Astrocyte (in vitro differentiated cells and primary cell): ENCODE measurements around the gene RPS4Y1. TPM values are rescaled to one million over a fixed set of nuclear protein-coding genes. Genes with fewer than 3 reads are reported as not detected.

Experiments used
- DNase-seq: peaks from one replicate; pipeline ENCODE4 v3.0.0-alpha.2; 2010; ENCODE audit warnings: low read depth
- FAIRE-seq: peaks from 2 replicates; lab custom pipeline; 2011; peaks lifted over from hg19 to GRCh38; lab: Jason Lieb, UNC
- H2AFZ ChIP-seq: 2 replicates; pipeline ENCODE4 v1.6.0; 2012; ENCODE audit warnings: low read depth, low read length, inconsistent platforms
- H3K27ac ChIP-seq: 2 replicates; pipeline ENCODE4 v1.5.1; 2011; ENCODE audit warnings: low read depth, low read length, inconsistent platforms
- H3K27me3 ChIP-seq: 2 replicates; pipeline ENCODE4 v1.6.0; 2011; ENCODE audit warnings: low read length, inconsistent platforms; ENCODE audit not compliant: insufficient read depth
- H3K36me3 ChIP-seq: 2 replicates; pipeline ENCODE4 v1.5.1; 2011; ENCODE audit warnings: low read length, inconsistent platforms; ENCODE audit not compliant: insufficient read depth
- H3K4me1 ChIP-seq: 2 replicates; pipeline ENCODE4 v1.5.1; 2011; ENCODE audit warnings: low read length, inconsistent platforms; ENCODE audit not compliant: insufficient read depth
- H3K4me2 ChIP-seq: 2 replicates; pipeline ENCODE4 v1.6.0; 2012; ENCODE audit warnings: low read length, inconsistent platforms
- H3K4me3 ChIP-seq: 2 replicates; pipeline ENCODE4 v1.5.1; 2011; ENCODE audit warnings: low read depth, mild to moderate bottlenecking, low read length, inconsistent platforms; ENCODE audit not compliant: insufficient read depth
- H3K79me2 ChIP-seq: 2 replicates; pipeline ENCODE4 v1.6.0; 2012; ENCODE audit warnings: mild to moderate bottlenecking, low read length, inconsistent platforms; ENCODE audit not compliant: insufficient read depth
- H3K9ac ChIP-seq: 2 replicates; pipeline ENCODE4 v1.6.0; 2012; ENCODE audit warnings: mild to moderate bottlenecking, low read length, inconsistent platforms
- H3K9me3 ChIP-seq: 2 replicates; pipeline ENCODE4 v1.5.1; 2012; ENCODE audit warnings: low read depth, mild to moderate bottlenecking, low read length, inconsistent platforms; ENCODE audit not compliant: insufficient read depth
- H4K20me1 ChIP-seq: 2 replicates; pipeline ENCODE4 v1.6.0; 2012; ENCODE audit warnings: low read length, inconsistent platforms; ENCODE audit not compliant: insufficient read depth
- H3K27ac Mint-ChIP-seq: one replicate; pipeline ENCODE4 v1.8.0; 2021; ENCODE audit warnings: mild to moderate bottlenecking, mixed read lengths; ENCODE audit not compliant: unreplicated experiment
- H3K27me3 Mint-ChIP-seq: one replicate; pipeline ENCODE4 v1.8.0; 2021; ENCODE audit warnings: low read depth, mixed read lengths; ENCODE audit not compliant: unreplicated experiment
- H3K36me3 Mint-ChIP-seq: one replicate; pipeline ENCODE4 v1.8.0; 2021; ENCODE audit warnings: low read depth, mixed read lengths; ENCODE audit not compliant: unreplicated experiment
- H3K4me1 Mint-ChIP-seq: one replicate; pipeline ENCODE4 v1.8.0; 2021; ENCODE audit warnings: low read depth, mixed read lengths; ENCODE audit not compliant: unreplicated experiment
- H3K4me3 Mint-ChIP-seq: one replicate; pipeline ENCODE4 v1.8.0; 2021; ENCODE audit warnings: mild to moderate bottlenecking, moderate library complexity, mixed read lengths; ENCODE audit not compliant: unreplicated experiment
- H3K9me3 Mint-ChIP-seq: one replicate; pipeline ENCODE4 v1.8.0; 2021; ENCODE audit warnings: mild to moderate bottlenecking, mixed read lengths; ENCODE audit not compliant: unreplicated experiment
- CTCF ChIP-seq: IDR thresholded peaks from 2 replicates; pipeline ENCODE4 v1.5.1; 2011; ENCODE audit warnings: low read depth, mild to moderate bottlenecking, inconsistent platforms, low read length, moderate library complexity; ENCODE audit not compliant: insufficient read depth
- EZH2 ChIP-seq: IDR thresholded peaks from 2 replicates; pipeline ENCODE4 v1.6.1; 2012; ENCODE audit warnings: mild to moderate bottlenecking, low read length, inconsistent platforms; ENCODE audit not compliant: insufficient read depth
- total RNA-seq: library from RNA; stranded (reverse); gene quantifications from 2 replicates; pipeline ENCODE4 v1.2.1, GENCODE V29; 2021

RPS4Y1 gene
- total RNA-seq, 1 donor from 2014 or later = 255 TPM

DNA sequence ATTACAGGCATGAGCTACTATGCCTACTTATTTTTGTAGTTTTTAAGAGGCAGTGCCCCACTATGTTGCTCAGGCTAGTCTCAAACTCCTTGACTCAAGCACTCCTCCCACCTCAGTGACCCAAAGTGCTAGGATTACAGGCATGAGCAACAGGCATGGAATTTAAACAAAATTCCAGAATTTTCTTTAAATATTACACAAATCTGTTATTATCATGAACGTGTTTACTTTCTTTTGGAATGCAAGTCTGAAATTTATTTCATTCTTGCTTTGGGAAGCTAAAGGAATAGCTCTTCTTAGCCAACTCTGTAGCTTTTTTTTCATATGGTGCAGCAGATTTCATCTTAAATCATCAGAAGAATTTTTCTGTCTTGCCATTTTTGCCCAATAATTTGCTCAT, 66.0 kb downstream of the RPS4Y1 start:
- no peak overlapping the region for H3K9ac ChIP-seq
- H3K9me3 Mint-ChIP-seq = peaks cover 5% of the 10 kb centered on the region
- no peaks in the 10 kb centered on the region for H3K9me3 ChIP-seq
- no peaks in the 10 kb centered on the region for H3K4me1 Mint-ChIP-seq
- no peak overlapping the region for H3K4me3 ChIP-seq
- no peaks in the 10 kb centered on the region for H3K27me3 Mint-ChIP-seq
- no peak overlapping the region for H3K27ac Mint-ChIP-seq
- H3K4me2 ChIP-seq = no peak overlapping the region
- no peaks in the 10 kb centered on the region for H3K27me3 ChIP-seq
- H4K20me1 ChIP-seq = no peaks in the 10 kb centered on the region
- FAIRE-seq (no peak), DNase-seq (no peak)
- H3K4me3 Mint-ChIP-seq = no peak overlapping the region
- no peaks in the 10 kb centered on the region for H3K36me3 Mint-ChIP-seq
- no peaks in the 10 kb centered on the region for H3K4me1 ChIP-seq
- H3K36me3 ChIP-seq = no peaks in the 10 kb centered on the region
- no peak overlapping the region for H2AFZ ChIP-seq
- TF ChIP-seq CTCF (no peak), EZH2 (no peak)
- H3K27ac ChIP-seq = no peak overlapping the region
- H3K79me2 ChIP-seq = no peaks in the 10 kb centered on the region

GRCh38 chrY:2913066-2913815, 71.8 kb downstream of the RPS4Y1 start:
- Histone ChIP-seq H3K4me2 (no peak overlapping the region), H3K27ac (no peak overlapping the region), H3K4me3 (no peak overlapping the region), H3K27me3 (no peaks in the 10 kb centered on the region), H3K4me1 (no peaks in the 10 kb centered on the region), H3K36me3 (no peaks in the 10 kb centered on the region), H3K9ac (no peak overlapping the region), H4K20me1 (no peaks in the 10 kb centered on the region), H3K9me3 (no peaks in the 10 kb centered on the region), H3K79me2 (no peaks in the 10 kb centered on the region), H2AFZ (no peak overlapping the region)
- no peak overlapping the region for H3K4me3 Mint-ChIP-seq
- FAIRE-seq = no peak
- no peak overlapping the region for H3K27ac Mint-ChIP-seq
- no peak for DNase-seq
- peaks cover 4% of the 10 kb centered on the region for H3K9me3 Mint-ChIP-seq
- H3K27me3 Mint-ChIP-seq = no peaks in the 10 kb centered on the region
- no peaks in the 10 kb centered on the region for H3K4me1 Mint-ChIP-seq
- peak; percentile 43 for TF ChIP-seq CTCF
- no peak for TF ChIP-seq EZH2
- H3K36me3 Mint-ChIP-seq = no peaks in the 10 kb centered on the region

Other genes starting within 250 kb of the RPS4Y1 start
- not detected in 2 replicates for gene SRY, start 53.9 kb upstream of the RPS4Y1 start, total RNA-seq
- 12.9 and 16.8 TPM in 2 replicates for gene ZFY, start 93.8 kb downstream of the RPS4Y1 start, total RNA-seq